ENCODE results near the gene CST9L. TPM values are rescaled to one million over a fixed set of nuclear protein-coding genes. Genes with fewer than 3 reads are reported as not detected.

The CST9L gene
- total RNA-seq, 1 donor from 2014 or later, result not detected

DNA sequence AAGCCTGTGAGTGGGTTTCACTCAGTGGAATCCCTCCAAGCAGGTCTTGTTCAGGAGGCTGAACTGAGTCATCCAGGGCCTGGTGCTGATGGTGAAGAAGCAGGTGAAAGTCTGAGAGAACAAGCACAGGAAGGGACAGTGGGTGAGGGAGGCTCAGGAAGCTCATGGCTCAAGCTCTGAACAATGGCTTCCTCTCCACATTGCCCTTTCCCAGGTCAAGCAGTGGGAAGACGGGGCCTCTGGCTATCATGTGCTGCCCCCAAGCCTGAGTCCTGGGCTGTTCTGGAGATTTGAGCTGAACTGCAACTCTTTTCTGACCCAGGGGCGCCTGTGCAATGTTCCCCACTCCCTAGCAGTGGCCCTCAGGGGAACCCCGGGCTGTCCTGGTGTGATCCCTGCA, 3.4 kb downstream of the CST9L start:
- Histone ChIP-seq H3K4me3 (no peak overlapping the region), H3K27ac (no peak overlapping the region), H3K36me3 (no peaks in the 10 kb centered on the region), H3K27me3 (no peaks in the 10 kb centered on the region), H3K9me3 (peaks cover 12% of the 10 kb centered on the region), H3K4me1 (no peaks in the 10 kb centered on the region)
- ATAC-seq (no peak), DNase-seq (no peak)
- intact Hi-C loops (cut with DNase I), result no loop called here
- TF ChIP-seq, protein P1, sequence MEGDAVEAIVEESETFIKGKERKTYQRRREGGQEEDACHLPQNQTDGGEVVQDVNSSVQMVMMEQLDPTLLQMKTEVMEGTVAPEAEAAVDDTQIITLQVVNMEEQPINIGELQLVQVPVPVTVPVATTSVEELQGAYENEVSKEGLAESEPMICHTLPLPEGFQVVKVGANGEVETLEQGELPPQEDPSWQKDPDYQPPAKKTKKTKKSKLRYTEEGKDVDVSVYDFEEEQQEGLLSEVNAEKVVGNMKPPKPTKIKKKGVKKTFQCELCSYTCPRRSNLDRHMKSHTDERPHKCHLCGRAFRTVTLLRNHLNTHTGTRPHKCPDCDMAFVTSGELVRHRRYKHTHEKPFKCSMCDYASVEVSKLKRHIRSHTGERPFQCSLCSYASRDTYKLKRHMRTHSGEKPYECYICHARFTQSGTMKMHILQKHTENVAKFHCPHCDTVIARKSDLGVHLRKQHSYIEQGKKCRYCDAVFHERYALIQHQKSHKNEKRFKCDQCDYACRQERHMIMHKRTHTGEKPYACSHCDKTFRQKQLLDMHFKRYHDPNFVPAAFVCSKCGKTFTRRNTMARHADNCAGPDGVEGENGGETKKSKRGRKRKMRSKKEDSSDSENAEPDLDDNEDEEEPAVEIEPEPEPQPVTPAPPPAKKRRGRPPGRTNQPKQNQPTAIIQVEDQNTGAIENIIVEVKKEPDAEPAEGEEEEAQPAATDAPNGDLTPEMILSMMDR (IDR thresholded peaks at IDR 0.05), result no peak

DNA sequence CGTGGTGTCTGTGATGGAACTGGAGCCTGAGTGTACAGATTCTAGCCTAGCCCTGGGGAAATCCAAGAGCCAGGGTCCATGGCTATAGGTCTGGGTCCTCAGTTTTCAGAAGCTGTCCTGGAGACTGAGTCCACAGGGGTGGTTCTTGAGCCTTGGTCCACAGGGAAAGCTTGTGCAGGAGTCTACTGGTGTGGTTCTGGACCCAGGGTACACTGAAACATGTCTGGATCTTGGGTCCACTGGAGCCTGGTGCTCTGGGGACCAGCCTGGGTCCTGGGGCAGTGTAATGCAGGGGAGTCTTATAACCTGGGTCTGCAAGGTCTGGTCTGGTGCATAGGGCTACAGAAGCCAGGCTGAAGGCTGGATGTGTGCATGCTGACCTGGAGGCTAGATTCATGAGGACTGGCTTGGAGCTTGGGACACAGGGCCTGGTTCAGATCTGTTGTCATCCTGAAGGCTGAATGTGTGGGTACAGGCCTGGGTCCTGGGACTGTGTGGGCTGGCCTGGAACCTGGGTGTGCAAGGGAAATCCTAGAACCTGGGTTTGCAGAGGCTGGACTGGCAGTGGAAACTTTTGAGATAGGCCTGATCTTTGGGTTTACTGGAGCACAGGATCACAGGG, 5.5 kb downstream of the CST9L start:
- Histone ChIP-seq H3K9me3 (peaks cover 12% of the 10 kb centered on the region), H3K27ac (no peak overlapping the region), H3K27me3 (no peaks in the 10 kb centered on the region), H3K4me1 (no peaks in the 10 kb centered on the region), H3K4me3 (no peak overlapping the region), H3K36me3 (no peaks in the 10 kb centered on the region)
- ATAC-seq (peak; percentile 20), DNase-seq (no peak)
- intact Hi-C loops (cut with DNase I), result no loop called here
- TF ChIP-seq, protein P1 (IDR thresholded peaks at IDR 0.05), result no peak

DNA sequence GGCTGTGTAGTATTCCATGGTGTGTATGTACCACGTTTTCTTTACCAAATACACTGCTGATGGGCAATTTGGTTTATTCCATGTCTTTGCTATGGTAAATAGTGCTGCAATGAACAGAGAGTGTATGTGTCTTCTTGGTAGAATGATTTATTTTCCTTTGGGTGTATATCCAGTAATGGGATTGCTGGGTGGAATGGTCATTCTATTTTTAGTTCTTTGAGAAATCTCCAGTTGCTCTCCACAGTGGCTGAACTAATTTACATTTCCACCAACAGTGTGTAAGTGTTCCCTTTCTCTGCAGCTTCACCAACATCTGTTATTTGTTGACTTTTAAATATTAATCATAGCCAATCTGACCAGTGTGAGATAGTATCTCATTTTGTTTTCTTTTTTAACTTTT, 13.9 kb downstream of the CST9L start:
- DNase-seq, result no peak
- Histone ChIP-seq H3K36me3 (no peaks in the 10 kb centered on the region), H3K9me3 (no peaks in the 10 kb centered on the region), H3K27ac (no peak overlapping the region), H3K4me3 (no peak overlapping the region), H3K27me3 (no peaks in the 10 kb centered on the region), H3K4me1 (no peaks in the 10 kb centered on the region)
- no peak for ATAC-seq
- intact Hi-C loops (cut with DNase I), result no loop called here
- TF ChIP-seq, protein P1 (IDR thresholded peaks at IDR 0.05), result no peak

DNA sequence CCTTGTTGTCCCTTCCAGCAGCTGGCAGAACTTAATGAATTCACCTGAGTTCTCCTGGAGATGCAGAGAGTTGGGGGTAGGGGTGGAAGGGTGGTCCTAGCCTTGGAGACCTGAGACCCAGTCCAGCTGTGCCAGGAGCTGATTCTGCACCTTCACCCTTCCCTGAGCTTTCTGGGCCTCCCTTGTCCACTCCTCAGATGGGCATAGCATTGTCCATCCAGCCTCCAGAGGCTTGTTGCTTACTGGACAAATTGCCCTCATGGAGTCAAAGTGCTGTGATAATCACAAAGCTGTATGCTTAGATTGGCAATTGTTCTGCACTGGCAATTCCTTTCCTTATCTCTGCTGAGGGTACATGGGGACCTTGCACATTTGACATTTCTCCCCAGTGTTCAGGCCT, 16.5 kb downstream of the CST9L start:
- no peaks in the 10 kb centered on the region for H3K4me1 ChIP-seq
- TF ChIP-seq, protein P1 (IDR thresholded peaks at IDR 0.05), result no peak
- ATAC-seq (no peak), DNase-seq (no peak)
- intact Hi-C loops (cut with DNase I), result no loop called here
- no peaks in the 10 kb centered on the region for H3K36me3 ChIP-seq
- no peaks in the 10 kb centered on the region for H3K27me3 ChIP-seq
- no peaks in the 10 kb centered on the region for H3K9me3 ChIP-seq
- no peak overlapping the region for H3K27ac ChIP-seq
- H3K4me3 ChIP-seq, result no peak overlapping the region

DNA sequence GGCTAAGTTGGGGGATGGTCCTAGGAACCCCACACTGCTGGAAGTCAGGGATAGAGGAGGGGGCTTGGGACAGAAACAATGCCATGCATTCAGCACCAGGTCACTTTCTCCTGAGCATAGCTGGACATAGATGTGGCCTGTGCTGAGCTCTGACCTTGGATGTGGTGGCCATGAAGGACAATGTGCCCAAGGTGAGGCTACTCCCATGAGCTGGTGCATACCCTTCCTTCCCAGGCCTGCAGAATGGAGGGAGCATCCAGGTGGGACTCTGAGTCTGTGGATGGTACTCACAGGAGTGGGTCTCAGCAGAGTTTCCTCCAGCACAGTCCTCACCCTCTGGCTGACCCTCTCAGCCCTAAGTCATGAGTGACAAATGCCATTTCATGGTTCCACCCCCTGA, 16.9 kb downstream of the CST9L start:
- ATAC-seq (no peak), DNase-seq (no peak)
- intact Hi-C loops (cut with DNase I), result no loop called here
- no peak overlapping the region for H3K4me3 ChIP-seq
- H3K9me3 ChIP-seq, result no peaks in the 10 kb centered on the region
- H3K4me1 ChIP-seq, result no peaks in the 10 kb centered on the region
- no peaks in the 10 kb centered on the region for H3K27me3 ChIP-seq
- H3K27ac ChIP-seq, result no peak overlapping the region
- no peaks in the 10 kb centered on the region for H3K36me3 ChIP-seq
- TF ChIP-seq, protein P1 (IDR thresholded peaks at IDR 0.05), result no peak

DNA sequence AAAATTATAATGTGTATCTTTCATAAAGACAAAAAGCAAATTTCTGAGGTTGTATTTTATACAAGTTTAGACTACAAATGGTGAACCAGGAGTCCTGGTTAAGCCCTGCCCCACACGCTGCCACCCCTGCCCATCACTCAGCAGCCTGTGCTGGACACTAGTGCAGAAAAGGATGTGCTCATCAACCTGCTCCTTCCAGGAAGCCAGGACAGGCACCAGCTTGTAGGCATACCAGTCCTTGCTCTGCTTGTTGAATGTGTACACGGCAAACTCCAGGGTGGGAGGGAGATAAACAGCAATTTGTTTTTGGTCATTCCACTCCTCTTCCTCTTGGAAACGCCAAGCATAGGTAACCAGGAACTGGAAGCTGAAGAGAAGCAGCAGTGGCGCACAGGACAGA, 18.1 kb downstream of the CST9L start:
- ATAC-seq (no peak), DNase-seq (no peak)
- intact Hi-C loops (cut with DNase I), result no loop called here
- Histone ChIP-seq H3K9me3 (no peaks in the 10 kb centered on the region), H3K27me3 (no peaks in the 10 kb centered on the region), H3K27ac (no peak overlapping the region), H3K36me3 (no peaks in the 10 kb centered on the region), H3K4me3 (no peak overlapping the region), H3K4me1 (no peaks in the 10 kb centered on the region)
- TF ChIP-seq, protein P1 (IDR thresholded peaks at IDR 0.05), result no peak

Data from upper lobe of right lung (tissue), 1 donor.